Smooth muscle cell (in vitro differentiated cells): Measurements from ENCODE around the gene MYH16. TPM values are rescaled to one million over a fixed set of nuclear protein-coding genes. Genes with fewer than 3 reads are reported as not detected.
"Not testable (repeated sequence)": the region's sequence is repeated elsewhere in the genome, so short reads cannot be mapped to it uniquely, and the experiment has no call there.

Source experiments
- DNase-seq: peaks from one replicate; lab custom pipeline; 2025; ENCODE audit not compliant: unreplicated experiment; lab: John Stamatoyannopoulos, UW
- H2AFZ ChIP-seq: fragments of 200-600 bp; sonication (generic); 2 replicates; pipeline ENCODE4 v1.6.0; 2016; ENCODE audit warnings: antibody characterized with exemption, low read depth, mild to moderate bottlenecking
- H3F3A ChIP-seq: fragments of 200-600 bp; sonication (generic); 2 replicates; pipeline ENCODE4 v1.6.0; 2017; ENCODE audit warnings: antibody characterized with exemption, low read depth
- H3K27ac ChIP-seq: fragments of 200-600 bp; sonication (generic); 2 replicates; pipeline ENCODE4 v1.5.1; 2016; ENCODE audit warnings: low read depth, mild to moderate bottlenecking
- H3K27me3 ChIP-seq: fragments of 200-600 bp; sonication (generic); 2 replicates; pipeline ENCODE4 v1.6.1; 2016; ENCODE audit warnings: low read depth, mild to moderate bottlenecking
- H3K36me3 ChIP-seq: fragments of 200-600 bp; sonication (generic); 2 replicates; pipeline ENCODE4 v1.5.1; 2016; ENCODE audit warnings: low read depth
- H3K4me1 ChIP-seq: fragments of 200-600 bp; sonication (generic); 2 replicates; pipeline ENCODE4 v1.5.1; 2016; ENCODE audit warnings: low read depth
- H3K4me2 ChIP-seq: fragments of 200-600 bp; sonication (generic); 2 replicates; pipeline ENCODE4 v1.6.0; 2016; ENCODE audit warnings: mild to moderate bottlenecking
- H3K4me3 ChIP-seq: fragments of 200-600 bp; sonication (generic); 2 replicates; pipeline ENCODE4 v1.5.1; 2016; ENCODE audit warnings: mild to moderate bottlenecking
- H3K79me2 ChIP-seq: fragments of 200-600 bp; sonication (generic); 2 replicates; pipeline ENCODE4 v1.6.0; 2016; ENCODE audit warnings: low read depth, mild to moderate bottlenecking
- H3K9ac ChIP-seq: fragments of 200-600 bp; sonication (generic); 2 replicates; pipeline ENCODE4 v1.6.0; 2016; ENCODE audit warnings: low read depth
- H3K9me3 ChIP-seq: fragments of 200-600 bp; sonication (generic); replicated peaks from 2 replicates; pipeline ENCODE4 v1.5.1; 2016; ENCODE audit warnings: low read depth
- H4K20me1 ChIP-seq: fragments of 200-600 bp; sonication (generic); 2 replicates; pipeline ENCODE4 v1.6.0; 2016; ENCODE audit warnings: low read depth
- CTCF ChIP-seq: fragments of 200-600 bp; sonication (generic); IDR thresholded peaks from 2 replicates; pipeline ENCODE4 v1.5.1; 2017; ENCODE audit warnings: borderline replicate concordance, mild to moderate bottlenecking, antibody characterized with exemption; ENCODE audit not compliant: insufficient read depth, poor library complexity, severe bottlenecking
- WGBS: methylation state at CpG from one replicate; pipeline ENCODE4 v1.1.7; 2016; ENCODE audit warnings: low lambda C conversion rate; 5-methylcytosine and 5-hydroxymethylcytosine counted together
- polyA plus RNA-seq: library from polyadenylated mRNA; unstranded; fragments of >200 nt; fragmentation: Nextera tagmentation; extraction: Ambion mirVana; gene quantifications from 2 replicates; pipeline ENCODE4 v1.2.1, GENCODE V29; 2016
- total RNA-seq: library from RNA; depleted of rRNA; stranded (reverse); fragments of >200 nt; gene quantifications from 2 replicates; pipeline ENCODE4 v1.2.3, GENCODE V29; 2014

The MYH16 gene
- total and polyA plus RNA-seq, 2 experiments from 2014 or later: not detected

- Histone ChIP-seq H3K4me1 (peaks cover 12% of the 10 kb centered on the region), H3K27me3 (no peaks in the 10 kb centered on the region), H3K4me3 (peak overlapping the region; percentile 87), H4K20me1 (peaks cover 46% of the 10 kb centered on the region), H3F3A (no peaks in the 10 kb centered on the region), H3K79me2 (peaks cover 55% of the 10 kb centered on the region), H3K4me2 (peak overlapping the region; percentile 99), H3K9ac (peak overlapping the region; percentile 98), H3K9me3 (no peaks in the 10 kb centered on the region), H3K27ac (peak overlapping the region; percentile 84), H2AFZ (peak overlapping the region; percentile 92), H3K36me3 (no peaks in the 10 kb centered on the region)
- 8% methylated on average over 10 of the region's 10 CpGs for WGBS
- no peak for TF ChIP-seq CTCF
- no peak for DNase-seq
These were observed 53.8 kb downstream of the MYH16 start for GRCh38 chr7:99326408-99326782.

- H3K9me3 ChIP-seq, H3K4me1 ChIP-seq, H3K4me3 ChIP-seq, DNase-seq, H3F3A ChIP-seq, H2AFZ ChIP-seq, H3K27me3 ChIP-seq: not testable (repeated sequence)
- Histone ChIP-seq H3K79me2 (peaks cover 96% of the 10 kb centered on the region), H3K4me2 (peak overlapping the region; percentile 31), H4K20me1 (peaks cover 85% of the 10 kb centered on the region), H3K36me3 (peaks cover 12% of the 10 kb centered on the region), H3K27ac (peak overlapping the region; percentile 77), H3K9ac (peak overlapping the region; percentile 14)
- 78% methylated on average over 8 of the region's 8 CpGs for WGBS
These were observed 57.8 kb downstream of the MYH16 start for GRCh38 chr7:99330314-99330961.

- TF ChIP-seq CTCF: no peak
- 100% methylated on average over 2 of the region's 2 CpGs for WGBS
- Histone ChIP-seq H3F3A (no peaks in the 10 kb centered on the region), H3K36me3 (peaks cover 15% of the 10 kb centered on the region), H3K9me3 (no peaks in the 10 kb centered on the region), H3K27ac (peak overlapping the region; percentile 77), H3K4me2 (peak overlapping the region; percentile 31), H3K9ac (peak overlapping the region; percentile 14), H4K20me1 (peaks cover 91% of the 10 kb centered on the region), H3K27me3 (no peaks in the 10 kb centered on the region), H3K4me1 (peaks cover 7% of the 10 kb centered on the region), H2AFZ (no peak overlapping the region), H3K4me3 (no peak overlapping the region), H3K79me2 (peaks cover 97% of the 10 kb centered on the region)
- no peak for DNase-seq
These were observed 58.4 kb downstream of the MYH16 start for GRCh38 chr7:99331002-99331401.

- H4K20me1 ChIP-seq: peaks cover 26% of the 10 kb centered on the region
- no peak overlapping the region for H3K9ac ChIP-seq
- no peaks in the 10 kb centered on the region for H3K9me3 ChIP-seq
- no peaks in the 10 kb centered on the region for H3K27me3 ChIP-seq
- DNase-seq: no peak
- H3F3A ChIP-seq: no peaks in the 10 kb centered on the region
- no peak overlapping the region for H3K4me3 ChIP-seq
- TF ChIP-seq CTCF: no peak
- no peak overlapping the region for H3K4me2 ChIP-seq
- H2AFZ ChIP-seq: no peak overlapping the region
- WGBS: 92% methylated on average over 3 of the region's 3 CpGs
- no peaks in the 10 kb centered on the region for H3K4me1 ChIP-seq
- peaks cover 39% of the 10 kb centered on the region for H3K36me3 ChIP-seq
- H3K79me2 ChIP-seq: peaks cover 35% of the 10 kb centered on the region
- no peak overlapping the region for H3K27ac ChIP-seq
These were observed 67.0 kb downstream of the MYH16 start for GRCh38 chr7:99339595-99339994.
